GM19025 (cell line): ENCODE data around the gene CDK2AP2.
"Not testable (repeated sequence)": the region's sequence is repeated elsewhere in the genome, so short reads cannot be mapped to it uniquely, and the experiment has no call there.

Experiments
- ATAC-seq: cut with Tn5 transposase; IDR thresholded peaks from one replicate; pipeline ENCODE4 v1.9.1; 2021; ENCODE audit warnings: mild to moderate bottlenecking, low read depth, moderate library complexity; ENCODE audit not compliant: unreplicated experiment

CDK2AP2 gene

GRCh38 chr11:67491276-67492068, 16.5 kb downstream of the CDK2AP2 start:
- no peak for ATAC-seq

- ATAC-seq = no peak
Measured at GRCh38 chr11:67490727-67491065, 17.3 kb downstream of the CDK2AP2 start.

GRCh38 chr11:67489885-67490726, 17.9 kb downstream of the CDK2AP2 start:
- ATAC-seq = no peak

GRCh38 chr11:67489203-67489884, 18.6 kb downstream of the CDK2AP2 start:
- ATAC-seq = no peak

GRCh38 chr11:67486481-67487195, 21.3 kb downstream of the CDK2AP2 start:
- no peak for ATAC-seq

- ATAC-seq = not testable (repeated sequence)
Measured at GRCh38 chr11:67485873-67486361, 22.0 kb downstream of the CDK2AP2 start.

- ATAC-seq = no peak
Measured at GRCh38 chr11:67484847-67485311, 23.1 kb downstream of the CDK2AP2 start.

GRCh38 chr11:67483831-67484665, 23.9 kb downstream of the CDK2AP2 start:
- no peak for ATAC-seq

GRCh38 chr11:67482827-67483798, 24.8 kb downstream of the CDK2AP2 start, which contains the start of gene AIP:
AIP (plus strand) TSS chr11:67483026; CDS start chr11:67483159, 133 bp downstream.
- ATAC-seq = peak; percentile 62

GRCh38 chr11:67482275-67482826, 25.6 kb downstream of the CDK2AP2 start:
- ATAC-seq = peak; percentile 3

GRCh38 chr11:67477344-67478050, 30.5 kb downstream of the CDK2AP2 start:
- not testable (repeated sequence) for ATAC-seq

GRCh38 chr11:67476692-67477091, 31.3 kb downstream of the CDK2AP2 start:
- ATAC-seq = not testable (repeated sequence)

GRCh38 chr11:67472882-67473281, 35.1 kb downstream of the CDK2AP2 start:
- no peak for ATAC-seq

GRCh38 chr11:67470337-67471002, 37.5 kb downstream of the CDK2AP2 start:
- no peak for ATAC-seq

- ATAC-seq = no peak
Measured at GRCh38 chr11:67469508-67469811, 38.5 kb downstream of the CDK2AP2 start.

GRCh38 chr11:67468759-67469507, 39.0 kb downstream of the CDK2AP2 start, which contains the start of gene TMEM134:
TMEM134 (minus strand) TSS chr11:67469251; CDS start chr11:67469192, 59 bp downstream.
- ATAC-seq = peak; percentile 68
